H1 (cell line): ENCODE results near the gene SPCS1. TPM values are rescaled to one million over a fixed set of nuclear protein-coding genes. Genes with fewer than 3 reads are reported as not detected.
A peak's percentile ranks its signal among the peaks of the same experiment; 100 is the strongest.

ENCODE experiments used
- CTCF ChIA-PET: fragments of 300-600 bp; sonication (Branson Sonifier 250); formaldehyde crosslinking; loops from one replicate; lab custom pipeline; 2021; ENCODE audit not compliant: partially characterized antibody; lab: Charles Lee
- POLR2A ChIA-PET: fragments of 300-600 bp; sonication (Branson Sonifier 250); formaldehyde crosslinking; loops from one replicate; lab custom pipeline; 2021; ENCODE audit warnings: inconsistent platforms; ENCODE audit not compliant: partially characterized antibody; lab: Charles Lee
- DNase-seq, 2 experiments: peaks; one replicate each; pipeline versions ENCODE4 v3.0.0 to v3.0.0-alpha.2; 2010 to 2022; ENCODE audit warnings: low spot score in 2 of 2, low read depth in 1 of 2, mixed read lengths in 1 of 2
- FAIRE-seq: peaks from 2 replicates; lab custom pipeline; 2011; peaks lifted over from hg19 to GRCh38; lab: Jason Lieb, UNC
- H2AFZ ChIP-seq: 2 replicates; pipeline ENCODE4 v1.8.1; 2012; ENCODE audit warnings: low read length, inconsistent platforms
- H2AK5ac ChIP-seq: 2 replicates; pipeline ENCODE4 v1.6.1; 2013; ENCODE audit warnings: low read depth, low read length
- H2BK120ac ChIP-seq: replicated peaks from 2 replicates; pipeline ENCODE3; 2013; ENCODE audit warnings: low read depth, low read length, inconsistent platforms
- H2BK12ac ChIP-seq: 2 replicates; pipeline ENCODE4 v1.6.1; 2013; ENCODE audit warnings: low read depth, low read length
- H2BK15ac ChIP-seq: 2 replicates; pipeline ENCODE4 v1.6.1; 2013; ENCODE audit warnings: low read length
- H2BK20ac ChIP-seq: 2 replicates; pipeline ENCODE4 v1.6.1; 2013; ENCODE audit warnings: low read length
- H2BK5ac ChIP-seq: 2 replicates; pipeline ENCODE4 v1.6.1; 2013; ENCODE audit warnings: low read depth, low read length
- H3K14ac ChIP-seq: 2 replicates; pipeline ENCODE4 v1.6.1; 2013; ENCODE audit warnings: inconsistent platforms; ENCODE audit not compliant: insufficient read length
- H3K18ac ChIP-seq: 2 replicates; pipeline ENCODE4 v1.6.1; 2013; ENCODE audit warnings: low read length; ENCODE audit errors: extremely low read depth
- H3K23ac ChIP-seq: 2 replicates; pipeline ENCODE4 v1.6.1; 2013; ENCODE audit warnings: inconsistent platforms; ENCODE audit not compliant: insufficient read length
- H3K23me2 ChIP-seq: 2 replicates; pipeline ENCODE4 v1.6.1; 2013; ENCODE audit warnings: low read depth, low read length
- H3K27ac ChIP-seq: 2 replicates; pipeline ENCODE4 v1.6.1; 2011; ENCODE audit warnings: low read depth, low read length, inconsistent platforms
- H3K27me3 ChIP-seq, 4 experiments: replicated peaks in 1 of 4; 1 replicate in 1 of 4; 2 replicates in 3 of 4; pipeline versions ENCODE4 v1.6.1 to v1.8.1; 2011 to 2013; ENCODE audit warnings: low read length in 3 of 4, mild to moderate bottlenecking in 3 of 4, inconsistent platforms in 2 of 4, mixed read lengths in 2 of 4, moderate library complexity in 1 of 4; ENCODE audit not compliant: control insufficient read depth in 3 of 4, insufficient read depth in 3 of 4; ENCODE audit errors: extremely low read depth in 1 of 4
- H3K36me3 ChIP-seq, 4 experiments: 2 replicates each; pipeline versions ENCODE4 v1.6.1 to v1.8.1; 2011 to 2013; ENCODE audit warnings: mild to moderate bottlenecking in 4 of 4, low read length in 3 of 4, moderate library complexity in 2 of 4, control low read depth in 1 of 4, inconsistent platforms in 1 of 4; ENCODE audit not compliant: insufficient read depth in 4 of 4, control insufficient read depth in 2 of 4
- H3K4ac ChIP-seq: replicated peaks from 2 replicates; pipeline ENCODE3; 2013; ENCODE audit warnings: low read length, low read depth, mixed read lengths, inconsistent platforms; ENCODE audit not compliant: insufficient read length
- H3K4me1 ChIP-seq, 4 experiments: replicated peaks in 1 of 4; 1 replicate in 1 of 4; 2 replicates in 3 of 4; pipeline versions ENCODE4 v1.6.1 to v1.8.1; 2011 to 2013; ENCODE audit warnings: low read length in 3 of 4, inconsistent platforms in 2 of 4, mixed read lengths in 1 of 4; ENCODE audit not compliant: insufficient read depth in 4 of 4, control insufficient read depth in 3 of 4
- H3K4me2 ChIP-seq, 2 experiments: 2 replicates each; pipeline versions ENCODE4 v1.6.1 to v1.8.1; 2011 to 2013; ENCODE audit warnings: low read depth in 2 of 2, low read length in 2 of 2, control low read depth in 1 of 2, inconsistent platforms in 1 of 2, mild to moderate bottlenecking in 1 of 2; ENCODE audit not compliant: insufficient read depth in 1 of 2
- H3K4me3 ChIP-seq, 4 experiments: fragments of 200-600, 300-600 bp in 1 of 4; sonication (generic), shearing (Covaris generic), sonication (Bioruptor Twin) in 1 of 4; 2 replicates each; pipeline versions ENCODE4 v1.5.1 to v1.8.1; 2011 to 2016; ENCODE audit warnings: low read length in 4 of 4, low read depth in 3 of 4, control low read depth in 2 of 4, inconsistent platforms in 2 of 4, mild to moderate bottlenecking in 2 of 4, mixed read lengths in 1 of 4, moderate library complexity in 1 of 4; ENCODE audit not compliant: insufficient read depth in 2 of 4; ENCODE audit errors: extremely low read depth in 1 of 4
- H3K56ac ChIP-seq: replicated peaks from 2 replicates; pipeline ENCODE3; 2013; ENCODE audit warnings: low read depth, mild to moderate bottlenecking, mixed read lengths, low read length, inconsistent platforms; ENCODE audit not compliant: insufficient read length
- H3K79me1 ChIP-seq: 2 replicates; pipeline ENCODE4 v1.6.1; 2013; ENCODE audit warnings: low read depth, low read length, control low read depth
- H3K79me2 ChIP-seq, 2 experiments: 2 replicates each; pipeline versions ENCODE4 v1.6.1 to v1.8.1; 2012 to 2013; ENCODE audit warnings: low read length in 2 of 2, mild to moderate bottlenecking in 2 of 2, inconsistent platforms in 1 of 2; ENCODE audit not compliant: insufficient read depth in 2 of 2, control insufficient read depth in 1 of 2
- H3K9ac ChIP-seq, 4 experiments: replicated peaks in 1 of 4; 1 replicate in 1 of 4; 2 replicates in 3 of 4; pipeline versions ENCODE4 v1.6.1 to v1.8.1; 2011 to 2013; ENCODE audit warnings: low read depth in 3 of 4, low read length in 3 of 4, control low read depth in 2 of 4, mild to moderate bottlenecking in 2 of 4, moderate library complexity in 2 of 4, inconsistent platforms in 1 of 4; ENCODE audit errors: extremely low read depth in 1 of 4
- H3K9me3 ChIP-seq, 2 experiments: 2 replicates each; pipeline versions ENCODE4 v1.6.1 to v1.8.1; 2012 to 2013; ENCODE audit warnings: mild to moderate bottlenecking in 2 of 2, moderate library complexity in 2 of 2, control low read depth in 1 of 2, inconsistent platforms in 1 of 2, low read depth in 1 of 2, low read length in 1 of 2, mixed read lengths in 1 of 2; ENCODE audit not compliant: insufficient read depth in 2 of 2
- H4K20me1 ChIP-seq, 2 experiments: replicated peaks in 1 of 2; 2 replicates each; pipeline versions ENCODE3 to v1.8.1; 2011 to 2013; ENCODE audit warnings: inconsistent platforms in 2 of 2, low read length in 2 of 2, mild to moderate bottlenecking in 1 of 2; ENCODE audit not compliant: insufficient read depth in 2 of 2, control insufficient read depth in 1 of 2
- H4K5ac ChIP-seq: 2 replicates; pipeline ENCODE4 v1.6.1; 2013; ENCODE audit warnings: low read length, low read depth, mixed read lengths, inconsistent platforms; ENCODE audit not compliant: insufficient read length
- H4K8ac ChIP-seq: 2 replicates; pipeline ENCODE4 v1.8.0; 2013; ENCODE audit warnings: mild to moderate bottlenecking, moderate library complexity, low read length, inconsistent platforms; ENCODE audit not compliant: insufficient read depth; ENCODE audit errors: extremely low read depth
- H4K91ac ChIP-seq: replicated peaks from 2 replicates; pipeline ENCODE3; 2013; ENCODE audit warnings: low read length, mixed read lengths, inconsistent platforms; ENCODE audit not compliant: insufficient read length
- BACH1 ChIP-seq: IDR thresholded peaks from 2 replicates; pipeline ENCODE4 v1.6.1; 2012; ENCODE audit warnings: low read length, improper control_type of control experiment
- CREB1 ChIP-seq: IDR thresholded peaks from 2 replicates; pipeline ENCODE4 v1.6.1; 2012; ENCODE audit warnings: inconsistent platforms
- HDAC2 ChIP-seq, 2 experiments: fragments of 300-600 bp in 1 of 2; sonication (generic) in 1 of 2; IDR thresholded peaks; 2 replicates each; pipeline ENCODE4 v1.6.1; 2011 to 2012; ENCODE audit warnings: low read depth in 2 of 2, low read length in 2 of 2, mild to moderate bottlenecking in 2 of 2, moderate library complexity in 2 of 2, borderline replicate concordance in 1 of 2, inconsistent platforms in 1 of 2
- KDM4A ChIP-seq: IDR thresholded peaks from one replicate; pipeline ENCODE4 v1.7.1; 2012; ENCODE audit warnings: low read depth, mild to moderate bottlenecking, moderate library complexity, low read length, inconsistent platforms; ENCODE audit not compliant: severe bottlenecking
- RXRA ChIP-seq: IDR thresholded peaks from 2 replicates; pipeline ENCODE4 v1.6.1; 2011; ENCODE audit warnings: low read depth, mild to moderate bottlenecking, low read length, moderate library complexity; ENCODE audit not compliant: insufficient read depth
- SIX5 ChIP-seq: IDR thresholded peaks from 2 replicates; pipeline ENCODE4 v1.6.1; 2011; ENCODE audit warnings: mild to moderate bottlenecking, low read depth, low read length
- SUZ12 ChIP-seq: fragments of 200-600 bp; sonication (generic); IDR thresholded peaks from 2 replicates; pipeline ENCODE4 v1.6.1; 2012; ENCODE audit warnings: mild to moderate bottlenecking, inconsistent platforms, low read length, moderate library complexity, mixed read lengths
- WGBS, 2 experiments: shearing (Covaris generic) in 1 of 2; methylation state at CpG; one replicate each; pipeline versions ENCODE4 v1.1.6 to v1.1.7; 2013 to 2015; ENCODE audit warnings: low lambda C conversion rate in 2 of 2, mixed read lengths in 2 of 2, inconsistent platforms in 1 of 2, low coverage in 1 of 2, missing lambda C conversion rate in 1 of 2; ENCODE audit not compliant: insufficient replicate concordance in 2 of 2, insufficient coverage in 1 of 2, insufficient read length in 1 of 2; ENCODE audit errors: extremely low coverage in 1 of 2, missing lambda C conversion rate in 1 of 2; 5-methylcytosine and 5-hydroxymethylcytosine counted together
- polyA plus RNA-seq, 7 experiments: library from polyadenylated mRNA; depleted of rRNA in 3 of 7; stranded (reverse) in 5 of 7; unstranded in 2 of 7; fragments of >200 nt in 5 of 7; fragments of 200-250 nt in 2 of 7; gene quantifications; 1 replicate in 5 of 7; 2 replicates in 1 of 7; 4 replicates in 1 of 7; pipeline versions ENCODE4 v1.2.1 to v1.2.3, GENCODE V29; 2011 to 2013; ENCODE audit warnings: missing spikeins in 2 of 7, mixed read lengths in 2 of 7
- total RNA-seq: library from RNA; stranded (reverse); fragmentation: NEBNext Ultra II Directional; extraction: Animal tissue kit (Norgen Biotek cat#: 25700); gene quantifications from 2 replicates; pipeline ENCODE4 v1.2.1, GENCODE V29; 2021
- TF ChIP-seq, protein P1 (sequence below): IDR thresholded peaks from 2 replicates; pipeline ENCODE4 v1.6.1; 2011; ENCODE audit warnings: low read depth, mild to moderate bottlenecking, low read length; ENCODE audit not compliant: insufficient read depth

The SPCS1 gene
- total and polyA plus RNA-seq, 2 of the 8 experiments (the other 6 are each of a cell fraction or from before 2014, with no cell fraction given), result 104 to 191 TPM

DNA sequence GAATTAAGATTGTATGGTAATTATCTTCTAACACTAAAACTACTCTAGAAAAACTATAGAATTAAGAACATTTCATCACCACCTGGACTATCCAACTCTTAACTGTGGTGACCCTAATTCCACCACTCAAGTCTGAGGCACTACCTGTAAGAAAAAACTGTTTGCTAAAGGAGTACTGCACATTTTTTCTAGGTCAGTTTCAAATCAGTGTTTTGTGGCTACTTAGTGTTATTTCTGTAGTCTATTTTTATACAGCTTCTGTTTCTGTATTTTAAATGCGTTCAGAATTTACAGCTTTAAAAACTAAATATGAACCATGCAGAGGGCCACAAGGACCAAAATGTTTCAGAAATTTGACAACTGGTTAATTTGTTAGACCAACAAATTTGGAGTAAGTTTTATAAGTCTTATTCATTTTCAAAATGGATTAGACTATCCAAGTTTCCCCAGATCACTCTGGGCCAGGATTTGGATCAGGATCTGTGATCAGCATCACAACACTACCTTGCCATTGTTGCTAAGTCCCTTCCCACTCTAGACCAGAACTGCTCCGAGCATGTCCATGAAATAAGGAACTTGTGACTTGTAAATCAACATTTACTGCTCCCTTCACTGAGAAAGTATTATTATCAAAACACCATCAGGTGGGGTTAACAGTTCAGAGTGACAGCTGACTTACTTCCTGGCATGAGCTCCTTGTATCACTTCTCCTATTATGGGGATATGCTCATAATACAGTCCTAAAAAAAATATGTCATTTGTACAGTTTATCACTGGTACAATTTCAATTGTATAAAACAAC is 8.9 kb upstream of the SPCS1 start:
- H3K4ac ChIP-seq, result no peak overlapping the region
- H3K79me2 ChIP-seq, result peaks cover 0 to 4% of the 10 kb centered on the region in 2 experiments; a peak in 1 of 4 replicates
- CTCF ChIA-PET, result interaction anchor here (0.9 to 1.7 kb wide), 3 partner anchors 9 to 18 kb away, joined by 3 to 4 read pairs (median 3); partner anchors contain the start of genes GLT8D1 and SPCS1
- no peaks in the 10 kb centered on the region for H3K79me1 ChIP-seq
- H3K27ac ChIP-seq, result no peak overlapping the region
- DNase-seq (peak in 1 of 2 experiments; percentile 28), FAIRE-seq (no peak)
- H2BK120ac ChIP-seq, result no peak overlapping the region
- no peak overlapping the region for H4K91ac ChIP-seq
- TF ChIP-seq BACH1, result no peak
- no peak for TF ChIP-seq KDM4A
- TF ChIP-seq SUZ12, result no peak
- TF ChIP-seq SIX5, result no peak
- TF ChIP-seq, protein P1, sequence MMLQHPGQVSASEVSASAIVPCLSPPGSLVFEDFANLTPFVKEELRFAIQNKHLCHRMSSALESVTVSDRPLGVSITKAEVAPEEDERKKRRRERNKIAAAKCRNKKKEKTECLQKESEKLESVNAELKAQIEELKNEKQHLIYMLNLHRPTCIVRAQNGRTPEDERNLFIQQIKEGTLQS, result no peak
- no peak for TF ChIP-seq HDAC2 (IDR thresholded peaks at IDR 0.05; ENCODE audit: borderline replicate concordance in 1 of 2, low read depth in 2 of 2, low read length in 2 of 2)
- no peak for TF ChIP-seq CREB1
- TF ChIP-seq RXRA, result no peak
- H2AK5ac ChIP-seq, result no peak overlapping the region
- no peak overlapping the region for H2BK12ac ChIP-seq
- peaks cover 7 to 13% of the 10 kb centered on the region in 2 experiments for H4K20me1 ChIP-seq
- H2BK5ac ChIP-seq, result no peak overlapping the region
- no peak overlapping the region for H2BK20ac ChIP-seq
- H4K5ac ChIP-seq, result no peak overlapping the region
- H3K4me2 ChIP-seq, result no peak overlapping the region
- H2BK15ac ChIP-seq, result no peak overlapping the region
- 86% methylated on average over 2 of the region's 2 CpGs; no CpG with 5 or more reads in 1 of the 2 experiments for WGBS, 2 experiments
- no peak overlapping the region for H3K23ac ChIP-seq
- H3K9ac ChIP-seq, result no peak overlapping the region
- no peak overlapping the region for H4K8ac ChIP-seq
- H3K23me2 ChIP-seq, result no peaks in the 10 kb centered on the region
- H2AFZ ChIP-seq, result no peak overlapping the region
- H3K18ac ChIP-seq, result no peak overlapping the region
- no peaks in the 10 kb centered on the region for H3K9me3 ChIP-seq
- POLR2A ChIA-PET, result interaction anchor here (0.8 to 18.8 kb wide), 5 partner anchors 6 to 73 kb away, joined by 5 to 347 read pairs (median 106); partner anchors contain the start of genes GLT8D1, GNL3, PBRM1 and SPCS1
- peaks cover 33 to 62% (median 47%) of the 10 kb centered on the region in 4 experiments for H3K36me3 ChIP-seq
- H3K56ac ChIP-seq, result no peak overlapping the region
- no peaks in the 10 kb centered on the region for H3K27me3 ChIP-seq
- H3K14ac ChIP-seq, result no peak overlapping the region
- no peaks in the 10 kb centered on the region for H3K4me1 ChIP-seq
- H3K4me3 ChIP-seq, result no peak overlapping the region
